A172 (cell line): ENCODE measurements around the gene WDR70. TPM values are rescaled to one million over a fixed set of nuclear protein-coding genes. Genes with fewer than 3 reads are reported as not detected.
"Not testable (repeated sequence)": the region's sequence is repeated elsewhere in the genome, so short reads cannot be mapped to it uniquely, and the experiment has no call there.

ENCODE experiments used
- DNase-seq: peaks from one replicate; pipeline ENCODE4 v3.0.0-alpha.2; 2015; ENCODE audit warnings: low spot score
- total RNA-seq: library from RNA; depleted of rRNA; stranded (reverse); fragments of >200 nt; shearing (Covaris generic); gene quantifications from 2 replicates; pipeline ENCODE4 v1.2.3, GENCODE V29; 2014

WDR70 gene
- total RNA-seq, 1 experiment from 2014 or later, result 31.9 TPM

DNA sequence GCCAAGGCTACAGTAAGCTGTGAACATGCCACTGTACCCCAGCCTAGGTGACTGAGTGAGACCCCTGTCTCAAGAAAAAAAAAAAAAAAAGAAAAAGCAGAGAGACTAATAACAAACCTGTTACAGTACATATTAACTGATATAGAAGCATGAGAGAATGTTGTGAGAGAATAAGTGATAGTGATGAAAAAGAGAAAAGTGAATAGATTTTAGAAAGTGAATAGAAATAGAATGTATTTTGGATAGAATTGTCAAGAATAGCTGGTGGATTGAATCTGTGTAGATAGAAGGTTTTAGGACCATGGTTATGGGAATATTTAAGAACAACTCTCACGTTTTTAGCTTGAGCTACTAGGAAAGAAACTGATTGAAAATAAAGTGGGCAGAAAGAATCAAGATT, 135.8 kb downstream of the WDR70 start:
- DNase-seq, result no peak

DNA sequence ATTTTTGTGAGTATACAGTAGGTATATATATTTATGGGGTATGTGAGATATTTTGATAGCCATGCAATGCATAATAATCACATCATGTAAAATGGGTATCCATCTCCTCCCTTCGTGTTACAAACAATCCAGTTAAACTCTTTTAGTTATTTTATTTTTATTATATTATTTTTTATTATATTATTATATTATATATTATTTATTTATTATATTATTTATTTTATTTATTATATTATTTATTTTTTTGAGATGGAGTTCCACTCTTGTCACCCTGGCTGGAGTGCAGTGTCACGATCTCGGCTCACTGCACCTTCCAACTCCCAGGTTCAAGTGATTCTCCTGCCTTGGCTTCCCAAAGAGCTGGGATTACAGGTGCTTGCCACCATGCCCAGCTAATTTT, 138.6 kb downstream of the WDR70 start:
- DNase-seq, result no peak

DNA sequence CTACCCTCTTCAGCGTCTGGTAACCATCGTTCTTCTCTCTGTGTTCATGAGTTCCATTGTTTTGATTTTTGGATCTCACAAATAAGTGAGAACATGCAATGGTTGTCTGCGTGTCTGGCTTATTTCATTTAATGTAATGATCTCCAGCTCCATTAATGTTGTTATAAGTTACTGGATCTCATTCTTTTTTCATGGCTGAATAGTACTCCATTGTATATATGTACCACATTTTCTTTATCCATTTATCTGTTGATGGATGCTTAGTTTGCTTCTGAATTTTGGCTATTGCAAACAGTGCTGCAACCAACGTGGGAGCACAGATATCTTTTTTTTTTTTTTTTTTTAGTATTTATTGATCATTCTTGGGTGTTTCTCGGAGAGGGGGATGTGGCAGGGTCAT, 139.2 kb downstream of the WDR70 start:
- DNase-seq, result not testable (repeated sequence)

DNA sequence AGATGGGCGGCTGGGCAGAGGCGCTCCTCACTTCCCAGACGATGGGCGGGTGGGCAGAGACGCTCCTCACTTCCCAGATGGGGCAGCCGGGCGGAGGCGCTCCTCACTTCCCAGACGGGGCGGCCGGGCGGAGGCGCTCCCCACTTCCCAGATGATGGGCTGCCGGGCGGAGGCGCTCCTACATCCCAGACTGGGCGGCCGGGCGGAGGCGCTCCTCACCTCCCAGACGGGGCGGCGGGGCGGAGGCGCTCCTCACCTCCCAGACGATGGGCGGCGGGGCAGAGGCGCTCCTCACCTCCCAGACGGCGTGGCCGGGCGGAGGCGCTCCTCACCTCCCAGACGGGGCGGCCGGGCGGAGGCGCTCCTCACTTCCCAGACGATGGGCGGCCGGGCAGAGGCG, 140.2 kb downstream of the WDR70 start:
- no peak for DNase-seq

DNA sequence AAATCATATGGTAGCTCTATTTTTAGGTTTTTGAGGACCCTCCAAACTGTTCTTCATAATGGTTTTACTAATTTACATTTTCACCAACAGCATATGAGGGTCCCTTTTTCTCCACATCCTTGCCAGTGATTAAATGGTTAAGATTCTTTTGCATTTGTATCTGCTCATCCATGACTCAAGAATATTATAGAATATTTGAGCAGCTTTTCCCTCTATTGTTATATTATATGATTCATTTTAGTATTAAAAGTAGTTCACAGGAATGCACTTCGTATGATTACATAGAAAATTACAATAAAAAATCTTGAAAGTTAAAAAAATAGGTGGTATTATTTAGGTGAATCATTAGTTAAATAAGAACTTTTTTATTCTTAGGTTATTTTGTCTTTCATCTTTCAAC, 140.7 kb downstream of the WDR70 start:
- DNase-seq, result no peak

DNA sequence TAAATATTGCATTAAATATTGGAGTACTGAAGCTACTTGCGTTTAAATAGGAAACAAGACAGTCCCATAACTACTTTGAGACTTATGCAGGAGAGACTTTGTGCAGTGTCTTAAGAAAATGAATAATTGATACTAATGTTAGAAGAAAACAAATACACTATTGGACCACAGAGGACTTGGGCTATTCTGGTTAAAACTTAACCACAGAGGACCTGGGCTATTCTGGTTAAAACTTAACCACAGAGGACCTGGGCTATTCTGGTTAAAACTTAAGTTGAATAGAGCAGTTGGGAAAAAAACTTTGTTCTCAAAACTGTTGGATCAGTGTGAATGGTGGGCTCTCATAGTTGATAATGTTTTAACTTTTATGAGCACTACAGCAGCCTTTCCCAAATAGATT, 141.7 kb downstream of the WDR70 start:
- no peak for DNase-seq

DNA sequence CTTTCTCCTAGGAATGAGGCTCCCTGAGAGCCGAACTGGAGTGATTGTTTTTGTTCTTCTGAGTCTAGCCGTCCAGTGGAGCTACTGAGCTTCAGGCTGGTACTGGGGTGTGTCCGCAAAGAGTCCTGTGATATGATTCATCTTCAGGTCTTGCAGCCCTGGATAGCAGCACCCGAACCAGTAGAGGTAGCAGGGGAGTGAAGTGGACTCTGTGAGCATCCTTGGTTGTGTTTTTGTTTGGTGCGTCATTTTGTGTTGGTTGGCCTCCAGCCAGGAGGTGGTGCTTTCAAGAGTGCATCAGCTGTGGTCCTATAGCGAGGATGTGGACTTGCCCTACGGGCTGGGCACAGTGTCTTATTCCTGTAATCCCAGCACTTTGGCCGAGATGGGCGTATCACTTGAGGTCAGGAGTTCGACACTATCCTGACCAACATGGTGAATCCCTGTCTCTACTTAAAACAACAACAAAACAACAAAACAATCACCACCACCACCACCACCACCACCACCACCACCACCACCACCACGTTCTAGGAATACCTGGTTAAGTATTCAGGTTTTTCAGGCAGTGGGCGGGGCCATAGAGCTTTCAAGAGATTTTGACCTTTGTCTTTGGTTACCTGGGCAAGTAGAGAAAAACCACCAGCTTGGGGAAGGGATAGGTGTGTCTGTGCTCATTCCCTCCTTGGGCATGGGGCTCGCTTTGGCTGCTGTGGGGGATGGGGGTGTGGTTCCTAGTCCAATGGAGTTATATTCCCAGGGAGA, 154.0 kb downstream of the WDR70 start:
- peak; percentile 74 for DNase-seq

DNA sequence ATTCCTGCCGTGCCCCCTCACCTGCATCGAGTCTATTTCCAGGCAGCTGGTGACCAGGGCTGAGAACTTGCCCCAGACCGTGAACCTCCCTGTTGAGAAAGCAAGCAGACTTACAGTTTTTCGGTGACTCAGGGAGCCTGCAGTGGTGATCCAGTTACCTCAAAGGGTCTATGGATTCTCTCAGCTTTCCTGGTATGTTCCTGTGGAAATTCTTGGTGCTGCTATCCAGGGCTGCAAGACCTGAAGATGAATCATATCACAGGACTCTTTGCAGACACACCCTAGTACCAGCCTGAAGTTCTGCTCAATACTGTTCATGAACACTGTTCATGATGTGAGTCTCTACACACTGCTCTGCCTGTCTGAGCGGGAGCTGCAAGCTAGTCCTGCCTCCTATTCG, 154.7 kb downstream of the WDR70 start:
- DNase-seq, result peak; percentile 61

DNA sequence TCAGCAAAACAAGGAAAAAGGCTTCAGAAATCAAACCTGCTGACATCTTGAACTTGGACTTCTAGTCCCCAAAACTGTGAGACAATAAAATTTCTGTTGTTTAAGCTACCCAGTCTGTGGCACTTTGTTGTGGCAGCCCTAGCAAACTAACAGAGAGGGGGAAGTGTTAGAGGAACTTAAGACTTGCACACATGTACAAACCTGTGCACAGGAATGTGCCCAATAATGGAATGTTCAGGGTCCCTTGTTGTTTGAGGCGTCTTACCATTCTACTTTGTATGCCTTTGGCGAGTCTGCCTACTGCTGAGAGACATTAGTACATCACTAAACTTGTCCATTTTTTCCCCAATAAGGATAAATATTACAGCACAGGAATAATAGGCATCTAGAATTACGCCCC, 160.3 kb downstream of the WDR70 start:
- DNase-seq, result no peak

DNA sequence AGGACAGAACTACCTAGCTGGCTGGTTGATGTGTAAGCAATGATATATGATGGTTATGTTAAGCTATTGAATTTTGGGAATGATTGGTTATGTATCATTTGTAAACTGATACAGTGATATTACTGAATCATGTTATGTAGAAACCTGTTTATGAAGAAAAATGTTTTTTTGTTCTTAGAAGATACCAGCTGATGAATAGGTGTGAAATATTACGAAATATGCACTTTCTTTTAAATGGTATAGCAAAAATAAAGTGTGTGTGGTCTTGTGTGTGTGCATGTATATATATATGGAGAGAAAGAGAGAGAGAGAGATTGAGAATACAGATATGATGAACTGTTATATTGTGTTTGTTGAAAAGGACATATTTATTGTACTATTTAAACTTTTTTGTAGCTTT, 164.1 kb downstream of the WDR70 start:
- no peak for DNase-seq

DNA sequence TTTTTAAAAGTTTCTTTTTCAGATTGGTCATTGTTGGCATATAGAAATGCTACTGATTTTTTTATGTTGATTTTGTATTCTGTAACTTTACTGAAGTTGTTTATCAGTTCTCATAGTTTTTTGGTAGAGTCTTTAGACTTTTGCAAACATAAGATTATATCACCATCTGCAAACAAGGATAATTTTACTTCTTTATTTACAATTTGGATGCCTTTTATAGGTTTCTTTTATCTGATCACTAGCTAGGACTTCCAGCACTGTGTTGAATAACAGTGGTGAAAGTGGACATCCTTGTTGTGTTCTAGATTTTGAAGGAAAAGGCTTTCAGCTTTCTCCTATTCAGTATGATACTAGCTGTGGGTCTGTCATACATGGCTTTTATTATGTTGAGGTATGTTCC, 170.3 kb downstream of the WDR70 start:
- no peak for DNase-seq

DNA sequence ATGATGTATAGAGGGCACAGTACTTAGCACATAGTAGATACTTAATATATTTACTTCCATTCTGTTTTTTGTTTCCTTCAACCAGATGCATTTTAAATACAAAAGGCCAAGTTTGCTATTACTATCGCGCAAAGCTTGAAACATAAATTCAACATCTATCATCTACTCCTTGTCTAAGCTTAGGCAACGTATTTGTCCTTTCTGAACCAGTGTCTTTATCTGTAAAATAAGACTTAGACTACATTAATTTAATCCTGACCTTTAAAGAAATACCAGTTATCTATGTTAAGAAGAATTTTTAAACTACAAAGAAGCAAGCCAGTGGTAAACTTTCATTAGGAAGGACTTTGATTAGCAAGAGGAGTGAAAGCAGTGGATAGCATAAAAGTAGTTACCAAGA, 173.0 kb downstream of the WDR70 start:
- no peak for DNase-seq

DNA sequence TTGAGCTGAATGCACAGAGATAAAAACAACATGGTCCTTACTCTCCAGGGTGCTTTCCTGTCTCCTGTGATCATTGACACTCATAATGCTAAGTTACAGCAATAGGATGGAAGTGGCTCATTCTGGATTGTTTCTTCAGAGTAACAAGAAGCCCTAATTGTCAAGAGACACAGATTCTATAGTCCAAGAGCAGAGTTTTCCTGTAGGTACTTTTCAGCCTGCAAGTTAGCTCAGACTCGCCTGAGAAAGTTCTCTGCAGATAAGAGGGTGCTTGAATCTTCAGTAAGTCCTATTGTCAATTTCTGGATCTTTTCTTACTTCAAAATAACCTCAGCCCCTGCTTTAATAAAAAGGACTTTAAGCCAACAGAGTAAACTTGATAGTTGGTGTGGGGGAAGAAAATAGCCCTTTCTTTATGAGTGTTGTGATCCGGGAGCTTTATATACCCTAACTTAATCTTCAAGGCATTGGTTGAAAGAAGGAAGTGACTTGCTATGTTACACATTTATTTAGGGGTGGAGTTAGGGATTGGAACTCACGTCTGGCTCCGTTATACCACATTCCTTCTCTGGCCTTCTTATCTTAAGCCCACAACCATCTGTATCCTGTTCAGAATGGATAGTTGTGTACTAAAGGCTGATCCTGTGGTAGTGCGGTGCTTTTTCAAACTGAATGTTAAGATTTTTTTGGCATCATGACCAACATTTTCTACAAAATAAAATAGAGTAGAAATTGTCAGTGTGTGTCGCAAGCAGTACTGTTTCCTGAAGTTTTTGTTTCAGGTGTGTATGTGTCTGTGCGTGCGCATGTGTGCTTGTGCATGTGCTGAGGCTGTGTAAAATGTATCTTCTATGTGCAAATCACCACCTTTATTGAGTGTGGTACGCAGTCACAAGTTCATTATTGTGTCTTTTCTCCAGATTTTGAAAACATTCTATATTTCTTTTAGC, 173.9 kb downstream of the WDR70 start:
- DNase-seq, result peak; percentile 69

DNA sequence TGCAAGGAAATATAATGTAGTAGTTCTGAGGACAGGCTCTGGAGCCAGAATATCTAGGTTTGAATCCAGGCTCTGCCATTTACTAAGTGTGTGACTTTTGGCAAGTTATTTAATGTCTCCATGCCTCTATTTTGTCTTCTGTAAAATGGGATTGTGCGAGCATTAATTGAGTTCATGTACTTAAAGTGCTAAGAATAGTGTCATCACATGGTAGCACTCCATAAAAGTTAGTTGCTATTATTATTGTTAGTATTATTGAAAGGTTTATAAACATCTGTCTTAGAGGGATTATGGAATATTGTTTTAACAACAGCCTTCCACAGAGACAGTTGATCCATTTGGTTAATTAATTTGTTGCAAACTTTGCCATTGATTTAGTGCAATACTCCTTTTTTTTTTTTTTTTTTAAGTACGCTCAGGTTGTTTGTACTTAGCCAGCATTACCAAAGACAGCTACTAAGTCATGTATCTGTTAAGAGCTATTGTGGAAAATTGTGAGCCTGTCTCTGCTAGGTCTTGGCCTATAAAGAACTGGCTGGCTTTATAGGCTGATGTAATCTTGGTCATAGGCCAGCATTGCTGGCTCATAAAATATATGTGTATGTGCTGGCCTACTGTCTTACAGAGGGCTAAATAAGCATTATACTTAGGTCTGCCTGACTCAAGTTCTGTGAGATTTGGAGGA, 174.7 kb downstream of the WDR70 start:
- no peak for DNase-seq

DNA sequence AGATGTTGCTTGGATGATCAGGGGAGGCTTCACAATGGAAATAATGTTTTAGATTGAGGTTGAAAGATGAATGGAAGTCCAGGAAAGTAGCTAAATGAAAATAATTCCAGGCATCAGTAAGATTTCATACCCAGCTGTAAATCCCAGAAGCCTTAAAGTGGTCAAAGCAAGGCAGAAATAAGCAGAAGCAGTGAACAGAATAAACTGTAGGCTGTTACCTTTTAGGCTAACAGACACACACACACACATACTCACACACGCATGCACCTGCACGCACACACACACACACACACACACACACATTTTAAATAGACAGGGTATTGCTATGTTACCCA, 175.3 kb downstream of the WDR70 start:
- DNase-seq, result no peak

DNA sequence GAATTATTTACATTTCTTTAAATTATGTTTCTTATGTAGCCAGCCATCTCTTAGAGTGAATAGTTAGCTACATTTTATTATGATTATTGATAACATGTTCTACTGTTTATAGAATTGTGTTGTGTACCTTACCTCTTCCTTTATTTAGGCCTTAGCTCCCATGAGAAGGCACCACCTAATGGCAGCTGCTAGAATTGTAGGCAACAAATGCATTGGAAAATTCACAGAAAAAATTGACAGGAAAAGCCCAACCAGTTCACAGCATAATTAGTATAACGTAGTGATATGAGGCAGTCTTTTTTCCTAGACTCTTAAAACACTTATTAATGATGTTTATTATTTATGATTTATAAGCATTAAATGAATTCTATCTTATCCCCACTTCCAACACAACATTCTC, 175.8 kb downstream of the WDR70 start:
- DNase-seq, result no peak

DNA sequence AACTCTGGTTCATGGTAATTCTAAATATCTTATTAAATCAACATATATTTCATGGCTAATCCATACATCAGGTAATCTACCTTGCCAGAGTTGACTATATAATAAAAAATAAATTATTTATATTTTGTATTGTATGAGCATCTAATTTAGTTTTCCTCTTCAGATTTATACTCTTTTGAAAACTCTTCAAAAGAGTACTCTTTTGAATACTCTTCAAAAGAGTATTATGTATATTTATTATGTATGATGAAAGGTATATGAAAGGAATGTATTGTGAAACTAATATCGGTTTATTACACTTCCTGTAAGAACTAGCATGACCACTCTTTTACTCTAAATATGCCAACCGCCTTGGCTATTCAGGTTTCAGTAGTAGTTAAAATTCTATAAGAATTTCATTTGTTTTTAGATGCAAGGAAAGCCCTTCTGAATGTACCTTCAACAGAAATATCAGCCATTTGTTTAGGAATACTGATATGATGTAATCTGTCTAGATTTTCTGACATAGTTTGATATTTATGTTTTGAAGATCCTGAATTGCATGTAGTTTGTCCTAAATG, 178.7 kb downstream of the WDR70 start:
- DNase-seq, result no peak

DNA sequence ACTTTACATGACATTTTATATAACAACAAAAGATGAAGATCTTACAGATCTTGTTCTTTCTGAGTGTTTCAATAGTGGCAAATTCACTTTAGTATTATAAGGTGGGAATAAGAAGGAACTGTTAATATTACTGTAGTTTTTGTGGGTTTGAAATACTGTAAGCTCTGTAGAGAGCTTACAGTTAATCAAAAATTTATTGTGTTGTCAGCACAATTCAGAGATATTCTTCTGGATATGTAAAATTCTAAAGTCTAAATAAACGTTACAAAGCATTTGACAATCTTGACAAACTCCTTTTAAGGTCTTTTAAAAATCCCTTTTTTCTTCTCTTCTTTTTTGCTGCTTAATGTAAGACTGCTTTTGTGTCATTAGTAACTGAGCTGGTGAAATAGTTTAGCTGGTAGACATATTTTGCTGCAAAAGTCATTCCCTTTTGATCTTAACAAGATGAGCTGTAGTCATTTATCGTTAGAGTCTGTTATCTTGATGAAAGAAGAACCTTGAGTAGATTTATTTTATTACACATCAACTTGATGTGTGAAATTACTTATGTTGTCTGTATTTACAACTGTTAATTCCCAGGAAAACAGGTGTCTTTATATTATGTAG, 186.0 kb downstream of the WDR70 start:
- no peak for DNase-seq

DNA sequence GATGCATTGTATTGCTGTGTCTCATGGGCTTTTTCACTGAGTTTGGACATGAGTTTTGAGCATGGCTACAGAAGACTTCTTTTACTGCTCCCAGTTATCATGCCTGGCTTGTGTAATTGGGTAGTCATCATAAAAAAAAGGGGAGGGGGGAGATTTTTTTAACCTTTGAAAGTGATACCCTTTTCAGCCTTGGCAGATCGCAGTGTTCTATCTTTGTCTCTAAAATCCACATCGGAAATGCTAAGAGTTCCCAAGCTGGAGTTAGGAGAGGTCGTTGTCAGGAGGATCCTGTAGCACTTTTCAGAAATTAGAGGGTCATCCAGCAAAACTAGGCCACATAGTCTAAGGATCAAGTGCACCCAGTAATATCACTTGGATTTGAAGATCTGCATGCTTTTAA, 188.4 kb downstream of the WDR70 start:
- DNase-seq, result no peak

DNA sequence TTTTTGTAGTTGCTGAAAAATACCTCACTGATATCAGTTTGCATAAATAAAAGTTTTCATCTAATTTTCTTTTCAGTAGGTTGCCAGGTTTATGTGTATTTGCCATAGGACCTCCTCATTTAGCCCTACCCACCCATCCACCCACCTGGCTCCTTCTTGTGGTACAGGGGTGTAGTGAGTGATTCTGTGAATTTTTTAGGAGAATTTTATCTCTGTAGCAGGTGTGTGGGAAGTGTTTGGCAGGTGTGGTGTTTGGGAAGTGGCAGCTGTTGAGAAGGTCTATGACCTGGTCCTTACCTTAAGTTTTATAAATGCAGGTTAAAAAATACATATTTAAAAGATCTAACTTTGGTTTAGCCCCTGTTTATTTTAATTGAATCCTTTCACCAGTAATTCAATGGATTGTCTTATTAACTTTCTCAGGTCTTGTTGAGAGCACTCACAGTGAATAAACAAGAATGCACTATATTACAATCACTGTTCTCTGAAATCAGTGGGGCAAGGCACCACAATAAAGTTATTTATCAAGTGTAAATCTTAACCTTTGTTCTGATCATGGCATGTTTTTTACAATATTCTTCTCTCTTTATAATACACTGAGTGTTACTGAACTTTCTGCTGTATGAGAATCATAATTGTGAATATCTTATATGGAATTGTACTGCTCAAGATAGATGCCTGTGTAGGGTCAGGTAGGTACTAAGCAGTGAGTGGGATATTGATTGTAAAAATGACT, 189.1 kb downstream of the WDR70 start:
- DNase-seq, result no peak

DNA sequence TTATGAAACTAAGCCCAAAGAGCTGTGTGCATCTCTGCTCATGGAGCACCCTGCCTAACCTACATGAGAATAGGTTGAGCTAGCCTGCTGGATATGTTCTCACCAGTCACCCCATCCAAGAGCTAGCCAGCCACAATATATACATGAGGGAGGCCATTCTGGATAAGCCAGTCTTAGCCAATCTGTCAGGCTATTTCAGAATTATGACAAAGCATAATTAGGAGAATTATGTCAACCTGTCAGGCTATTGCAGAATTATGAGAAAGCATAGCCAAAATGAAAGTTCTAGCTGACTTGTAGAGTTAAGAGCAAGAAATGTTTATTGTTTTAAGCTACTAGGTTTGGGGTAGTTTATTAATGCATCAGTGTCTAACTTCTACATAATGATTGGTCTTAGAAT, 189.8 kb downstream of the WDR70 start:
- no peak for DNase-seq
